Measurements from ENCODE around the gene CCDC59. TPM values are rescaled to one million over a fixed set of nuclear protein-coding genes. Genes with fewer than 3 reads are reported as not detected.

Gene CCDC59
- total RNA-seq, 4 donors from 2014 or later: 5.8 to 62.5 (median 35.3) TPM

DNA sequence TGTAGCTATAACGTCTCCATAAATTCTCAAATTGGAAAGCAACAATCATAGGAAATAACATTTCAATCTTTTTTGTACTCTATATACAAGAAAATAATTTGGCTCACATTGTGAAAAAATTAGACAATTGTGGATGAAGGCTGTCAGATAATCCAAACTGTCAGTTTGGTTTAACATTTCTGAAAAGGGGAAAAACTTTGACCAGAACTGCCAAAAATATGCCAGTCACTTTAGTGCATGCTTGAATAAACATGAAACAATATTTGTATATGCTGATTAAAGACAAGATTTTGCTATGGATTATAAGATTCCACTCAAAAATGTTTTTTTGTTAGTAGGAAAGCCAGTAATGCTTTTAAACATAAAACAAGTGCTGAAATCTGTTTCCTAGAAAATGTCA, 38.9 kb downstream of the CCDC59 start:
- 53 to 67% methylated on average over 1 of the region's 1 CpG for WGBS, 2 donors (ENCODE audit: low coverage in 1 of 2)
- Histone ChIP-seq H3K9me3 (no peaks in the 10 kb centered on the region), H3K27me3 (no peaks in the 10 kb centered on the region), H3K27ac (no peak overlapping the region), H3K4me3 (no peak overlapping the region), H3K4me1 (no peaks in the 10 kb centered on the region), H3K36me3 (no peaks in the 10 kb centered on the region)
- no peak for DNase-seq
- TF ChIP-seq EP300 (IDR thresholded peaks at IDR 0.05; ENCODE audit: low read depth): no peak
- TF ChIP-seq, protein P1, sequence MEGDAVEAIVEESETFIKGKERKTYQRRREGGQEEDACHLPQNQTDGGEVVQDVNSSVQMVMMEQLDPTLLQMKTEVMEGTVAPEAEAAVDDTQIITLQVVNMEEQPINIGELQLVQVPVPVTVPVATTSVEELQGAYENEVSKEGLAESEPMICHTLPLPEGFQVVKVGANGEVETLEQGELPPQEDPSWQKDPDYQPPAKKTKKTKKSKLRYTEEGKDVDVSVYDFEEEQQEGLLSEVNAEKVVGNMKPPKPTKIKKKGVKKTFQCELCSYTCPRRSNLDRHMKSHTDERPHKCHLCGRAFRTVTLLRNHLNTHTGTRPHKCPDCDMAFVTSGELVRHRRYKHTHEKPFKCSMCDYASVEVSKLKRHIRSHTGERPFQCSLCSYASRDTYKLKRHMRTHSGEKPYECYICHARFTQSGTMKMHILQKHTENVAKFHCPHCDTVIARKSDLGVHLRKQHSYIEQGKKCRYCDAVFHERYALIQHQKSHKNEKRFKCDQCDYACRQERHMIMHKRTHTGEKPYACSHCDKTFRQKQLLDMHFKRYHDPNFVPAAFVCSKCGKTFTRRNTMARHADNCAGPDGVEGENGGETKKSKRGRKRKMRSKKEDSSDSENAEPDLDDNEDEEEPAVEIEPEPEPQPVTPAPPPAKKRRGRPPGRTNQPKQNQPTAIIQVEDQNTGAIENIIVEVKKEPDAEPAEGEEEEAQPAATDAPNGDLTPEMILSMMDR (IDR thresholded peaks at IDR 0.05): no peak
- TF ChIP-seq POLR2A (IDR thresholded peaks at IDR 0.05): no peak
- TF ChIP-seq POLR2AphosphoS5 (IDR thresholded peaks at IDR 0.05): no peak
- in situ Hi-C loops (cut with MboI; ENCODE audit: low pct_ligation_motif_present in 1 of 4, low pct_unique_long_range_greater_than_20kb in 1 of 4, low sequenced_read_pairs in 3 of 4) (no loop called here), intact Hi-C loops (cut with DNase I; ENCODE audit: low total_unique reads) (no loop called here)

DNA sequence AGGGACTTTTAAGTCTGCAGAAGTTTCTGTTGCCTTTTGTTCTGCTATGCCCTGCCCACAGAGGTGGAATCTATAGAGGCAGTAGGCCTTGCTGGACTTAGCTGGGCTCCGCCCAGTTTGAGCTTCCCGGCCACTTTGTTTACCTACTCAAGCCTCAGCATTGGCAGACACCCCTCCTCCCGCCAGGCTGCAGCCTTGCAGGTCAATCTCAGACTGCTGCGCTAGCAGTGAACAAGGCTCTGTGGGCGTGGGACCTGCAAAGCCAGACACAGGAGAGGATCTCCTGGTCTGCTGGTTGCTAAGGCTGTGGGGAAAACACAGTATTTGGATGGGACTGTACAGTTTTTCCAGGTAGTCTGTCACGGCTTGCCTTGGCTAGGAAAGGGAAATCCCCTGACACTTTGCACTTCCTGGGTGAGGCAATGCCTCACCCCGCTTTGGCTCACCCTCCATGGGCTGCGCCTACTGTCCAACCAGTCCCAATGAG, 43.7 kb downstream of the CCDC59 start:
- Histone ChIP-seq H3K36me3 (no peaks in the 10 kb centered on the region), H3K9me3 (no peaks in the 10 kb centered on the region), H3K4me1 (no peaks in the 10 kb centered on the region), H3K27ac (no peak overlapping the region), H3K27me3 (no peaks in the 10 kb centered on the region), H3K4me3 (peak overlapping the region in 1 of 4 donors; percentile 8)
- TF ChIP-seq POLR2A (IDR thresholded peaks at IDR 0.05) (no peak), POLR2AphosphoS5 (IDR thresholded peaks at IDR 0.05) (no peak), EP300 (IDR thresholded peaks at IDR 0.05; ENCODE audit: low read depth) (no peak)
- TF ChIP-seq, protein P1 (IDR thresholded peaks at IDR 0.05): no peak
- in situ Hi-C loops (cut with MboI; ENCODE audit: low pct_ligation_motif_present in 1 of 4, low pct_unique_long_range_greater_than_20kb in 1 of 4, low sequenced_read_pairs in 3 of 4) (no loop called here), intact Hi-C loops (cut with DNase I; ENCODE audit: low total_unique reads) (no loop called here)
- peak; percentile 53 for DNase-seq
- WGBS, 2 donors (ENCODE audit: low coverage in 1 of 2): 32% methylated on average over 8 of the region's 8 CpGs; no CpG with 5 or more reads in 1 of the 2 donors

Other genes starting within 250 kb of the CCDC59 start
- gene METTL25, start 142 bp upstream of the CCDC59 start, total RNA-seq: 10 to 100 TPM in 2 of 4 donors, 1 to 10 TPM in 2; 1.5 to 23.2 (median 12.2) TPM